ENCODE data around the gene TRIM28. TPM values are rescaled to one million over a fixed set of nuclear protein-coding genes. Genes with fewer than 3 reads are reported as not detected.
"Not testable (repeated sequence)": the region's sequence is repeated elsewhere in the genome, so short reads cannot be mapped to it uniquely, and the experiment has no call there.

Gene TRIM28
- total RNA-seq, 1 experiment from 2014 or later, result 641 TPM

DNA sequence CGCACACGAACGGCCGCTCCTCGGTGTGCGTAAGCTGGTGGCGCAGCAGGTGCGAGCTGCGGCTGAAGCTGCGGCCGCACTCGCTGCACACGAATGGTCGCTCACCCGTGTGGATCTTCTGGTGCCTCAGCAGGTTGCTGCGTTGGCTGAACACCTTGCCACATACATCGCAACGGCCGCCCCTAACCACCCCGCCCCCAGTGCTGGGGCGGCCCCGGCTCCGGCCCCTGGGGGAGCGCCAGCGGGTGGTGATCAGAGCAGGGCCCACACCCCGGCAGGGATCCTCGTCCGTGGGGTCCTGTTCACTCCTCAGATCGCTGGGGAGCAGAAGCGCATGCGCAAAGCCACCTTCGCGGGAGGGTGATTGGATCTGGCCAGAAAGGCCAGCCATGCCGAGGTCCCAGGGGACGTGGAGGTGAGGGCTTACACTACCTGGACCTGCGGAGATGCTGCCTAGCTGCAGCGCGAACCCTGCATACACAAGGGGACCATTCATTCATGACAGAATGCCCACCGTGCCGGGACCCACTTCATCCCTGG, 19.2 kb downstream of the TRIM28 start:
- no peak for DNase-seq
- Histone ChIP-seq H3K9me3 (no peaks in the 10 kb centered on the region), H3K36me3 (peaks cover 10% of the 10 kb centered on the region), H3K4me3 (no peak overlapping the region), H3K27me3 (no peaks in the 10 kb centered on the region)

DNA sequence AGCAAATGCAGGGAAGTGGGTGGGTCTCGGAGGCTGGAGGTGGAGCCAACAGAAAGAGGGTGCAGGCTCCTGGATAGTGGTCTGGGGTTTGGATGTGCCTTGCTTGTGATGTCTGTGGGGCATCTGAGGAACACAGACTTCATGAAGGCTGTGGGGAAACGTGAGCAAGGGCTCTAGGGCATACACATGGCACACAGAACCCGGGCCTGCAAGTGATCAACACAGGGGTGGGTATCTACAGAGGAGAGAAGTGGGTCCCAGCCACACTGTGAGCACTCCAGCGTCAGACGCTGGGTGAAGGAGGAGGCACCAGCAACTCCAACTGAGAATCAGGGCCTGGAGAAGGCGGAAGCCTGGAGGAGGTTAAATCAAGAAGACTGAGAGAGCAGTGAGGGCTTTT, 20.0 kb downstream of the TRIM28 start:
- Histone ChIP-seq H3K4me3 (no peak overlapping the region), H3K27me3 (no peaks in the 10 kb centered on the region), H3K36me3 (peaks cover 13% of the 10 kb centered on the region), H3K9me3 (no peaks in the 10 kb centered on the region)
- no peak for DNase-seq

- peaks cover 35% of the 10 kb centered on the region for H3K36me3 ChIP-seq
- H3K4me3 ChIP-seq, result no peak overlapping the region
- H3K9me3 ChIP-seq, result no peaks in the 10 kb centered on the region
- H3K27me3 ChIP-seq, result no peaks in the 10 kb centered on the region
- DNase-seq, result no peak
Observed at GRCh38 chr19:58566989-58567388, 23.1 kb downstream of the TRIM28 start.

GRCh38 chr19:58568453-58569130, 24.7 kb downstream of the TRIM28 start:
- Histone ChIP-seq H3K27me3 (no peaks in the 10 kb centered on the region), H3K4me3 (no peak overlapping the region), H3K36me3 (peaks cover 40% of the 10 kb centered on the region), H3K9me3 (no peaks in the 10 kb centered on the region)
- no peak for DNase-seq

GRCh38 chr19:58569191-58569942, 25.5 kb downstream of the TRIM28 start:
- no peaks in the 10 kb centered on the region for H3K27me3 ChIP-seq
- no peaks in the 10 kb centered on the region for H3K9me3 ChIP-seq
- DNase-seq, result no peak
- H3K4me3 ChIP-seq, result no peak overlapping the region
- H3K36me3 ChIP-seq, result peaks cover 40% of the 10 kb centered on the region

GRCh38 chr19:58569943-58570670, 26.2 kb downstream of the TRIM28 start:
- Histone ChIP-seq H3K9me3 (no peaks in the 10 kb centered on the region), H3K4me3 (no peak overlapping the region), H3K36me3 (peaks cover 40% of the 10 kb centered on the region), H3K27me3 (no peaks in the 10 kb centered on the region)
- DNase-seq, result no peak

DNA sequence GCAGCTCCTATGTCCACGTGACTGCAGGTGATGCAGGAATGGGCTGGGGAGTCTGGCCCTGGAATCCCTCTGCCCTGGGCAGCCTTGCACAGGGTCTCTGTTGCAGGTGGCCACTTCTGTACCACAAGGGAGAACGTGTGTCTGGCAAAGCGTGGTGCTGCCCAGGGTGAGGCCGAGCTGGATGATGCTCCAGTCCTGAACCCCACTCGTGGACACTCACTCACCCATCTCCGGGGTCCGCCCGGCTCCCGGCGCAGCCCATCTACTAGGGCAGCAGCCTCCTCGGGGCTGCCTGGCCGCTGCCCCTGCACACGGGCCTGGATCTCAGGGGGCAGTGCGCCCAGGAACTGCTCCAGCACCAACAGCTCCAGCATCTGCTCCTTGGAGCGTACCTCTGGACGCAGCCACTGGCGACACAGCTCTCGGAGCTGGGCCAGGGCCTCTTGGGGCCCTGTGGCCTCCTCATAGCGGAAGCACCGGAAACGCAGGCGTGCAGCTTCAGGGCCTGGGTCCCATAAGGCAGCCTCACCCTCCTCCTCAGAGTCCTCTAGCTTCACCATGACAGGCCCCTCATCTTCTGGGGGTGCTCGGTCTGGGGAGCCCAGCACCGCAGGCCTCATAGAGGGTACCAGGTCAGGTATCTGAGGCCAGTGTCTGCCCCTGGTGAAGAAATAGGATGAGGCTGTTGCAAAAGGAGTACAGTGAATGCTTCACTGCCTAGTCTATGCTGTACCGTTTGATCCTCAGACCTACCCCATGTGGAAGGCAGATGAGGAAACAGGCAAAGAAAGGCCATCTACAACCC, 27.1 kb downstream of the TRIM28 start:
- no peak for DNase-seq
- Histone ChIP-seq H3K4me3 (no peak overlapping the region), H3K27me3 (no peaks in the 10 kb centered on the region), H3K9me3 (no peaks in the 10 kb centered on the region), H3K36me3 (peaks cover 36% of the 10 kb centered on the region)

DNA sequence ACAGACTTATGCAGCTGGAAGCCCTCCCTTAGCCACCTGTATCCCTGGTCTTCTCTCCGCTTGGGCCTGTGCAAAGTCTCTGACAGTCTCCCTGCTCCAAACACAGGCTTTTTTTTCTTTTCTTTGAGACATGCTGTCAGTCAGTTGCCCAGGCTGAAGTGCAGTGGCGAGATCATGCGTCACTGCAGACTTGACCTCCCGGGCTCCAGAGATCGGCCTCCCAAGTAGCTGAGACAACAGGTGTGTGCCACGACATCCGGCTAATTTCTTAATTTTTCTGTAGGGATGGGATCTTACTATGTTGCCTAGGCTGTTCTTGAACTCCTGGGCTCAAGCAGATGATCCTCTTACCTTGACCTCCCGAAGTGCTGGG, 27.7 kb downstream of the TRIM28 start:
- Histone ChIP-seq H3K27me3 (no peaks in the 10 kb centered on the region), H3K9me3 (no peaks in the 10 kb centered on the region), H3K4me3 (no peak overlapping the region), H3K36me3 (peaks cover 36% of the 10 kb centered on the region)
- no peak for DNase-seq

DNA sequence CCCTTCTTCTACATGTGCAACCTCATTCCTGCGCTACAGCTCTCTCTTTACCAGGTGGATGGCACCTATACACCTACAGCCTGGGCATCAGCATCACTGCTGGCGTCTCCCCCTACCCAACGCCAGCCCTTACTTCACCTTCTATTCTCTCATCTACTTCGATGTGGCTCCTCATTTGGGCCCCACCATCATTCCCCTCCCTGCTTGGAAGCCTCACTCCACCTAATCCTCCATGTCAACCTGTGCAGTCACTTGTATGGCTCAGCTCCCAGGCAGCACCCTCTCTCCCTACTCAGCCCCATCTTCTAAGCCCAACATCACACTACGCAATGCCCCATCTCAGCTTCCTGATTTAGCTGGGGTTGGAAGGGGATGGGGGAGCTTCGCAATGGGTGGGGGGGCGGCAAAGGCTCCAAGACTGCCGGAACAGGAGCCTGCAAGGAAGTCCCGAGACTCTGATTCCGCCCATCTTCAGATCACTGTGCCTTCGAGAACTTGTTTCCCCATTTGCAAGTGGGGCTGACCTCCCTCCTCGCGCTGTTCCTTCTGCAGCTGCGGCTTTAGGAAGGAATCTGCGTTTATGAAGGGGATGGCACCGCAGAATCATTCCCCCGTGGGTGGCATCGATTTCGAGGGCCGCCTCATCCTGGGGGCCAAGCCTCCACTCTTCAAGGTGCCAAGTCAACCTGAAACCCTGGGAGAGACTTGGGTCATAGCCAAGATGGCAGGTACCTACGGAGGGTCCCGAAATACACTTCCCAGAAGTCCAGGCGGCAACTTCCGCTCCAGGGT, 28.4 kb downstream of the TRIM28 start:
- no peaks in the 10 kb centered on the region for H3K9me3 ChIP-seq

DNA sequence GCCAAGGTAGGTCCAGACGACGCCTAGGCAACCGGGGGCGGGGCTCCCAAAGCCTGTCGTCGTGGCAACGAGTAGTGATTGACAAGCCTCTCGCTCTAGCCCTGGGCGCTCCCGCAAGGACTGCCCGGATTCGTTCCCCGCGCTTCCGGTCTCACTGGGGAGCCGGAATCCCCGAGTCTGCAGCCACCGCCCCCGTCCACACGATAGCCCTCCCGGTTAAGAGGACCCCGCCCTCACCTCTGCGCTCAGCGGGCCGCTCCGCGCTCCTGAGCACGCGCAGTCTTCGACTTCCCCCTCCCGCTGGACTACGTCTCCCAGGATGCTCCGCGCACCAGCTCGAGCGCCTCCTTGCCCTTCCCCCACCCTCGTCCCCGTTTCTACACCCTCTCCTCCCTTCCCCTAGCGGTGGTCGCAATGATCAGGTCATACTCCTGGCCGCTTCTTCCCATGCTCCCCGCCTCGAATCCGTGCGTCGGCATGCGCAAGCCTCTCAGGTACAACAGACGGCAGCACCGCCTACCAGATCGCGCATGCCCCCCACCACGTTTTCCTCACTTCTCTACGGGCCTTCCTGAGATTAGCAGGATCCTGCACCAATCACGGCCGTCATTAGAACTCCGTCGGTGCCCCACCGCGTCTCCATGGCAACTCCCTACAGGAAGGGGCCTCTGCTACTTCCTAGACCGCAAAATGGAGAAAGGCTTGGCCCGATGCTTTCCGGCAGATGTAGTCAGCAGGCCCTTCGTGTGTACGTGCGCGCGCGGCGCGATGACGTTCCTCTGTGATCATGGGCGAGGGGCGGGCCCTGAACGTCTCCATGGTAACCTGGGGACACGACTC, 29.2 kb downstream of the TRIM28 start, which contains the start of gene MZF1:
Gene MZF1 (minus strand): TSS at position 518 of the 840 bp plus-strand sequence. CDS start 1,946 bp downstream, outside the sequence.
- Histone ChIP-seq H3K4me3 (peak within 1 kb of the TSS; percentile 85), H3K9me3 (no peaks in the 10 kb centered on the region), H3K27me3 (no peaks in the 10 kb centered on the region), H3K36me3 (peaks cover 36% of the 10 kb centered on the region)
- DNase-seq, result peak; percentile 100

More for the DNA sequence above, 28.4 kb downstream of the TRIM28 start:
- peaks cover 39% of the 10 kb centered on the region for H3K36me3 ChIP-seq
- H3K27me3 ChIP-seq, result no peaks in the 10 kb centered on the region
- DNase-seq, result no peak
- H3K4me3 ChIP-seq, result peak overlapping the region; percentile 85

DNA sequence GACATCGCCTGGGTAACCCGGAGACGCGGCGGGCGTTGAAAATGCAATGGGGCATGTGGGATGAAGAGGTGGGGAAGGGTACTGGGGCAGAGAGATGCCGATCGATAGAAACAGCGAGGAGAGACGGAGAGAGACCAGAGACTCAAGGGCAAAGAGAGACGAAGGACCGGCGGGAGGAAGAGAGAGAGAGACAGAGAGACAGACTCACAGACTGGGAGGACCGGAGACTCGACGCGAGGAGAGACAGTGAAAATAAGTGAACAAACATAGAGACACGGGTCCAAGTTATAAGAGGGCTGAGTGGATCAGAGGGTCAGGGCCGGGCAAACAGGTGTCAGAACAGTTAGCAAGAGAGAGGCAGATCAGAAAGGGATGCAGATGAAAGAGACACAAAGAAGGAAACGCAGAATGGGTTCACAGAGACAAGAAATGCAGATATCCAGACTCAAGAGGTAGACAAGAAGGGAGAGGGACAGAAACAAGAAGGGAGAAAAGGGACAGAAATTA, 29.8 kb downstream of the TRIM28 start:
- Histone ChIP-seq H3K36me3 (peaks cover 34% of the 10 kb centered on the region), H3K9me3 (no peaks in the 10 kb centered on the region), H3K27me3 (no peaks in the 10 kb centered on the region), H3K4me3 (peak overlapping the region; percentile 85)
- DNase-seq, result no peak

DNA sequence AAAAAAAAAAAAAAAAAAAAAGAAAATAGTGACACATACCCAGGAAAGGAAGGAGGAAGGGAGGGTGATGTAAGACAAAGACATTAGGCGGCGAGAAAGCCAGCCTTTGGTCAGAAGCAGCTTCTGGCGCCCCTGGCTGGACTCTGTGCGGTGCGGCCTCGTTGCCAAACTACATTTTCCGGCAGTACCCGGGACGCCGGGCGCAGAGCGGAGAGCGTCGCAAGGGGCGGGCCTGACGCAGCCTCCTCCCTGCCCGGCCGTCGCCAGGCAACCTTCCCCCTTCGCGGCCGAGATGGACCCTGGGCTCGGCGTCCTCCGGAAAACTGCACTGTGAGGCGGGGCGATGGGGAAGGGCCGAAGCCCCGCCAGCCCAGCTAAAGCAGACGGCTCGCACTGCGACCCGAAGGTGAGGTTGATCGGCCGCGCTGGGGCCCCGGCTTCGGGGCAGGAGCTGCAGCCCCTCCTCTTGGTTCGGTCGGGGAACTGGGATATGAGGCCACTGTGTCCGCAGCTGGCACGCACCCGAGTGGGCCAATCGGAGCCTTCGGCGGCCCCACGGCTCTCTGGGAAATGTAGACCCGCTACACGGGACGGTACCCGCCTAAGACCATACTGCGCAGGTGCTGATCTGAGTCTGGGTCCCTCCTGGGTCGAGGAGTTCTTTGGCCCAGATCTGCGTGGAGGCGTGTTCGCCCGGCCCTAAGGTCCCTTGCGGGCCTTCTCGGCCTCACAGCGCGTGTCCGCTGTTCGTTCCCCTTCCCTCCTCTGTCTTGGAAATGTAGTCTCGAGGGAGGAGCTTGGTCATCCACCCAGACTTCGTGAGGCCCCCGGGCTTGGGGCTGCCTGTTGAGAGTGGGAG, 31.5 kb downstream of the TRIM28 start:
- Histone ChIP-seq H3K27me3 (no peaks in the 10 kb centered on the region), H3K36me3 (peaks cover 24% of the 10 kb centered on the region)
- DNase-seq, result peak; percentile 94

DNA sequence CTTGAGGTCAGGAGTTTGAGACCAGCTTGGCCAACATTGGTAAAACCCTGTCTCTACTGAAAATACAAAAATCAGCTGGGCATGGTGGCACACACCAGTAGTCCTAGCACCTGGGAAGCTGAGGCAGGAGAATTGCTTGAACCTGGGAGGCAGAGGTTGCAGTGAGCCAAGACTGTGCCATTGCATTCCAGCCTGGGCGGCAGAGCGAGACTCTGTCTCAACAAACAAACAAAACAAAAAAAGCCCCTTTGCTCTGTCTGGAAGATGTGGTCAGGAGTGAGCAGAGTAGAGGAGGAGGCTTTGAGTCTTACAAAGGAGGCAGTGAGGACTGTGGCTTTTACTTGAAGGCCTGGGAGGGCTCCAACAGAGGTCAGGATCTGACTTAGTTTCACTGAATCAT, 33.7 kb downstream of the TRIM28 start:
- DNase-seq, H3K4me3 ChIP-seq, H3K27me3 ChIP-seq, H3K9me3 ChIP-seq: not testable (repeated sequence)
- peaks cover 17% of the 10 kb centered on the region for H3K36me3 ChIP-seq

More for the DNA sequence above, 31.5 kb downstream of the TRIM28 start:
- Histone ChIP-seq H3K9me3 (no peaks in the 10 kb centered on the region), H3K4me3 (peak overlapping the region; percentile 85)

All from MG63 (cell line).